Fibroblast of lung (primary cell): ENCODE measurements around the gene RAP1B. TPM values are rescaled to one million over a fixed set of nuclear protein-coding genes. Genes with fewer than 3 reads are reported as not detected.

Experiments used
- DNase-seq, 2 donors: peaks; one replicate each; pipeline versions ENCODE4 v3.0.0 to v3.0.0-alpha.2; 2010; ENCODE audit warnings: low read depth in 2 of 2
- H2AFZ ChIP-seq: 2 replicates; pipeline ENCODE4 v1.5.1; 2012; ENCODE audit warnings: low read length, control low read depth, inconsistent platforms
- H3K27ac ChIP-seq: 2 replicates; pipeline ENCODE4 v1.5.1; 2011; ENCODE audit warnings: low read length, control low read depth; ENCODE audit not compliant: insufficient read depth
- H3K27me3 ChIP-seq: 2 replicates; pipeline ENCODE4 v1.5.1; 2011; ENCODE audit warnings: mild to moderate bottlenecking, low read length; ENCODE audit not compliant: control insufficient read depth, insufficient read depth
- H3K36me3 ChIP-seq: 2 replicates; pipeline ENCODE4 v1.5.1; 2011; ENCODE audit warnings: low read length; ENCODE audit not compliant: control insufficient read depth, insufficient read depth
- H3K4me1 ChIP-seq: 2 replicates; pipeline ENCODE4 v1.5.1; 2011; ENCODE audit warnings: low read length; ENCODE audit not compliant: control insufficient read depth, insufficient read depth; ENCODE audit errors: extremely low read depth
- H3K4me2 ChIP-seq: 2 replicates; pipeline ENCODE4 v1.5.1; 2011; ENCODE audit warnings: low read length, control low read depth; ENCODE audit not compliant: insufficient read depth; ENCODE audit errors: extremely low read depth
- H3K4me3 ChIP-seq, 4 experiments: fragments of 200-600 bp in 1 of 4; sonication (generic) in 1 of 4; replicated peaks in 1 of 4; 2 replicates each; pipeline ENCODE4 v1.5.1; 2011 to 2016; ENCODE audit warnings: low read length in 4 of 4, low read depth in 3 of 4, mild to moderate bottlenecking in 3 of 4, control low read depth in 2 of 4, inconsistent platforms in 1 of 4, mixed read lengths in 1 of 4; ENCODE audit not compliant: insufficient read depth in 1 of 4; ENCODE audit errors: control extremely low read depth in 1 of 4
- H3K79me2 ChIP-seq: 2 replicates; pipeline ENCODE4 v1.5.1; 2012; ENCODE audit warnings: mild to moderate bottlenecking, low read length, inconsistent platforms; ENCODE audit not compliant: control insufficient read depth, insufficient read depth
- H3K9ac ChIP-seq: 2 replicates; pipeline ENCODE4 v1.5.1; 2011; ENCODE audit warnings: mild to moderate bottlenecking, low read length, control low read depth; ENCODE audit not compliant: insufficient read depth
- H3K9me3 ChIP-seq: 2 replicates; pipeline ENCODE4 v1.5.1; 2012; ENCODE audit warnings: low read depth, low read length; ENCODE audit not compliant: control insufficient read depth, insufficient read depth
- H4K20me1 ChIP-seq: 2 replicates; pipeline ENCODE4 v1.5.1; 2011; ENCODE audit warnings: low read length; ENCODE audit not compliant: control insufficient read depth, insufficient read depth; ENCODE audit errors: extremely low read depth
- EZH2 ChIP-seq: IDR thresholded peaks from 2 replicates; pipeline ENCODE4 v1.5.1; 2012; ENCODE audit warnings: low read length, control low read depth, mild to moderate bottlenecking; ENCODE audit errors: missing control alignments
- polyA plus RNA-seq, 2 donors: library from polyadenylated mRNA; depleted of rRNA in 1 of 2; stranded (reverse) in 1 of 2; unstranded in 1 of 2; fragments of >200 nt; gene quantifications; 2 replicates each; pipeline ENCODE4 v1.2.1, GENCODE V29; 2011 to 2012; ENCODE audit warnings: missing spikeins in 1 of 2
- total RNA-seq: library from RNA; depleted of rRNA; stranded (reverse); fragments of >200 nt; gene quantifications from 2 replicates; pipeline ENCODE4 v1.2.1, GENCODE V29; 2014
- TF ChIP-seq, protein P1 (sequence below), 2 donors: IDR thresholded peaks in 1 of 2; conservative IDR thresholded peaks in 1 of 2; 1 replicate in 1 of 2; 2 replicates in 1 of 2; pipeline ENCODE4 v1.5.1; 2011 to 2012; ENCODE audit warnings: low read length in 2 of 2, control low read depth in 1 of 2, inconsistent platforms in 1 of 2, low read depth in 1 of 2, mild to moderate bottlenecking in 1 of 2

RAP1B gene
- total and polyA plus RNA-seq, 2 donors (not counting 1 experiment from before 2014, with no cell fraction given) = 194 to 383 TPM

GRCh38 chr12:68624933-68625332 is 14.2 kb downstream of the RAP1B start:
- TF ChIP-seq EZH2 = no peak
- TF ChIP-seq, protein P1, sequence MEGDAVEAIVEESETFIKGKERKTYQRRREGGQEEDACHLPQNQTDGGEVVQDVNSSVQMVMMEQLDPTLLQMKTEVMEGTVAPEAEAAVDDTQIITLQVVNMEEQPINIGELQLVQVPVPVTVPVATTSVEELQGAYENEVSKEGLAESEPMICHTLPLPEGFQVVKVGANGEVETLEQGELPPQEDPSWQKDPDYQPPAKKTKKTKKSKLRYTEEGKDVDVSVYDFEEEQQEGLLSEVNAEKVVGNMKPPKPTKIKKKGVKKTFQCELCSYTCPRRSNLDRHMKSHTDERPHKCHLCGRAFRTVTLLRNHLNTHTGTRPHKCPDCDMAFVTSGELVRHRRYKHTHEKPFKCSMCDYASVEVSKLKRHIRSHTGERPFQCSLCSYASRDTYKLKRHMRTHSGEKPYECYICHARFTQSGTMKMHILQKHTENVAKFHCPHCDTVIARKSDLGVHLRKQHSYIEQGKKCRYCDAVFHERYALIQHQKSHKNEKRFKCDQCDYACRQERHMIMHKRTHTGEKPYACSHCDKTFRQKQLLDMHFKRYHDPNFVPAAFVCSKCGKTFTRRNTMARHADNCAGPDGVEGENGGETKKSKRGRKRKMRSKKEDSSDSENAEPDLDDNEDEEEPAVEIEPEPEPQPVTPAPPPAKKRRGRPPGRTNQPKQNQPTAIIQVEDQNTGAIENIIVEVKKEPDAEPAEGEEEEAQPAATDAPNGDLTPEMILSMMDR (conservative IDR thresholded peaks at IDR 0.05 in 1 of 2, IDR thresholded peaks at IDR 0.05 in 1 of 2; ENCODE audit: low read depth in 1 of 2, low read length in 2 of 2) = no peak
- H3K27ac ChIP-seq = no peak overlapping the region
- no peak overlapping the region for H3K9ac ChIP-seq
- H3K79me2 ChIP-seq = peaks cover 97% of the 10 kb centered on the region
- H3K36me3 ChIP-seq = peaks cover 2% of the 10 kb centered on the region
- no peak overlapping the region for H2AFZ ChIP-seq
- no peak for DNase-seq
- H3K27me3 ChIP-seq = no peaks in the 10 kb centered on the region
- no peaks in the 10 kb centered on the region for H3K9me3 ChIP-seq
- no peak overlapping the region for H3K4me3 ChIP-seq
- H3K4me1 ChIP-seq = peaks cover 16% of the 10 kb centered on the region
- H4K20me1 ChIP-seq = peaks cover 2% of the 10 kb centered on the region
- H3K4me2 ChIP-seq = no peak overlapping the region

DNA sequence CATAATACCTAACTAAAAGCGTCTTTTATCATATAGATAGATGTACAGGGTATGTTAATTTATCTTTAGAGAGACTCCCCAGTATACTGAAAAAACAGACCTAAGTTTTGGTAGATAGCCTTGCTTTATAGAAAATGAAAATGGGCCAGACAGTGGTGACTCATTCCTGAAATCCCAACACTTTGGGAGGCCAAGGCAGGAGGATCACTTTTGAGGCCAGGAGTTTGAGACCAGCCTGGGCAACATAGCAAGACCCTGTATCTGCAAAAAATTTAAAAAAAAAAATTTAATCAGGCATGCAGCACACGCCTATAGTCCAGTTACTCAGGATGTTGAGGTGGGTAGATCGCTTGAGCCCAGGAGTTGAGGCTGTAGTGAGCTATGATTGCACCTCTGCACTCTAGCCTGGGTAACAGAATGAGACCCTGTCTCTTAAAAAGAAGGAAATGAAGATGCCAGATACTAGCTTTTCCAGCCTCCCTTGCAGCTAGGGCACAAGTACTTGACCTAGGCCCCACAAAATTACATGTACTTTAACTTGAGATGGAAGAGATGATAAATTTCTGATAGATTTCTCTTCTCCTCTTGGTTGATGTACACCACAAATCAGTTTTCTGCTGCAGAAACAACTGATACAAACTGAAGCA is 17.1 kb downstream of the RAP1B start:
- no peak for DNase-seq
- no peaks in the 10 kb centered on the region for H3K9me3 ChIP-seq
- peaks cover 97% of the 10 kb centered on the region for H3K79me2 ChIP-seq
- no peak overlapping the region for H3K4me2 ChIP-seq
- no peak for TF ChIP-seq EZH2
- TF ChIP-seq, protein P1 (conservative IDR thresholded peaks at IDR 0.05 in 1 of 2, IDR thresholded peaks at IDR 0.05 in 1 of 2; ENCODE audit: low read depth in 1 of 2, low read length in 2 of 2) = no peak
- peaks cover 2% of the 10 kb centered on the region for H3K36me3 ChIP-seq
- H2AFZ ChIP-seq = no peak overlapping the region
- H3K9ac ChIP-seq = no peak overlapping the region
- H3K4me3 ChIP-seq = no peak overlapping the region
- H3K27me3 ChIP-seq = no peaks in the 10 kb centered on the region
- peaks cover 6% of the 10 kb centered on the region for H3K4me1 ChIP-seq
- no peaks in the 10 kb centered on the region for H4K20me1 ChIP-seq
- no peak overlapping the region for H3K27ac ChIP-seq

DNA sequence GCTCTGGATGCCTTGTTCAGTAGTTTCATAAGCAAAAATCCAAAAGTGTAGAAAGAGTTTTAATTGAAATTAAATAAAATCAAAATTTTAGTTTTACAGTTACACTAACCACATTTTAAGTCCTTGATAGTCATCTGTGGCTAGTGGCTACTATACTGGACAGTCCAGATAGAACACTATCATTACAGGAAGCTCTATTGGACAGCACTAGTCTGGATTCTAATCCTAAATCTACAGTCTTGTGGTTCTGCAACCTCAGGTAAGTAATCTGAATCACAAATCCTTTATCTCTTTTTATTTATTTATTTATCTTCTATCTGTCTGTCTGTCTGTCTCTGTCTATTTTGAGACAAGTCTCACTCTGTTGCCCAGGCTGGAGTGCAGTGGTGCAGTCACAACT is 18.0 kb downstream of the RAP1B start:
- TF ChIP-seq EZH2 = no peak
- TF ChIP-seq, protein P1 (conservative IDR thresholded peaks at IDR 0.05 in 1 of 2, IDR thresholded peaks at IDR 0.05 in 1 of 2; ENCODE audit: low read depth in 1 of 2, low read length in 2 of 2) = no peak
- Histone ChIP-seq H3K4me2 (no peak overlapping the region), H3K9ac (no peak overlapping the region), H3K9me3 (no peaks in the 10 kb centered on the region), H3K36me3 (peaks cover 2% of the 10 kb centered on the region), H3K4me3 (no peak overlapping the region), H3K27me3 (no peaks in the 10 kb centered on the region), H4K20me1 (no peaks in the 10 kb centered on the region), H3K79me2 (peaks cover 98% of the 10 kb centered on the region), H3K4me1 (peaks cover 6% of the 10 kb centered on the region), H3K27ac (no peak overlapping the region), H2AFZ (no peak overlapping the region)
- DNase-seq = no peak
